ENCODE data around the gene ZNF280A. TPM values are rescaled to one million over a fixed set of nuclear protein-coding genes. Genes with fewer than 3 reads are reported as not detected.

Gene ZNF280A
- total and polyA plus RNA-seq, 10 donors, result 0.51 TPM; not detected in 9

DNA sequence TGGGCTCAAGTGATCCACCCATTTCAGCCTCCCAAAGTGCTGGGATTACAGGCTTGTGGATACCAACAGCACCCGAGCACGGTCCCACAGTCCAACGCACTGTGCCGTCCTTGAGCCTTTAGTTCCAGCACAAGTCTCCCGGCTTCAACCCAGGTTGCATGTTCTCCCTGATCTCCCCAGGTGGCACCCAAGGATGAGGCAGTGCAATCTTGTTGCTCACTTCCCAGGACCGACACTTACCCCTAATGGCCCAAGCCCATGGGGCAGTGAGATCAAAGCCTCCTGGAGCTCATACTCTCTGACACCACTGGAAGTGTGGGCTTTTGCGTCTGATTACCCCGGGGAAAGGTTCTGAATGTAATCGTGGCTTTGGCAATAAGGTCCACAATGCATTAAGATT, 35.5 kb upstream of the ZNF280A start:
- Histone ChIP-seq H3K27ac (no peak overlapping the region), H3K9me3 (no peaks in the 10 kb centered on the region), H3K4me3 (no peak overlapping the region), H3K4me1 (peaks cover 0 to 10% (median 3%) of the 10 kb centered on the region in 6 donors), H3K36me3 (no peaks in the 10 kb centered on the region), H3K27me3 (replicated peaks in 1 of 7) (peaks cover 0 to 4% (median 0%) of the 10 kb centered on the region in 7 donors)
- intact Hi-C loops (cut with DNase I; ENCODE audit: low total_unique reads), result no loop called here
- WGBS, 5 donors, result 92 to 97% (median 95%) methylated on average over 9 of the region's 9 CpGs
- DNase-seq, result no peak
- TF ChIP-seq CTCF (IDR thresholded peaks at IDR 0.05 in 8 of 11, conservative IDR thresholded peaks at IDR 0.05 in 3 of 11) (no peak), POLR2AphosphoS5 (IDR thresholded peaks at IDR 0.05) (no peak), POLR2A (IDR thresholded peaks at IDR 0.05) (no peak)

DNA sequence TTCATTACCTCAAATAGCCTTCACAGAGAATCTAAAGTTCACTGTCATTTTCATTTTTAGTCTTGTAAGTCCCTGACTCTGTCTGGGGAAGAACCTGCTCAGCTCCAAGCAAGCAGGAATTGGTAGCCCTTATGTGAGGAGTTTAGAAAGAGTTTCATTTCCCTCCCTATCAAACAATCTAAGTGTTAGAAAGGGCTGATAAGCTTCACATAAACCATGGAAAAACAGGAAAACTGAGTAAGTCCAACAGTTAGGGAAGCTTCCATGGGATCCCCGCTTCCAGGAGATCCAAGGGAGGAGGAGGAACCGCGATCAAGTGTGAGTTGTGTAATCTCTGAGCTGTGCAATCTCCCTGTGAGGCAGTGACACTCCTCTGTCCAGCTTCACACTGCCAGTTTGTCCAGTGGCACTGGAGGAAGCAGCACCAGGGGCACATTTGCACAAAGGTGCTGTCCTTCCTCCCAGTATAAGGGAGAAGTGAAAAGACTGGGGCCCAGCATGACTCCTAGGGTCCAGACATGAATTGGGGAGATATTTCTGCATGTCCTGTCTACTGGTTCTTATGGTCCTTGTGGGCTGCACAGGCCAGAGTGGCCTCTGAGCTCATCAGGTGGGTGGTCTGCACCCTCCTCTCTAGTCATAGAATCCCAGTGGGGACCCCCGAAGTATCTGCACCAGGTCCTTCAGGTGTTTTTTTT, 34.7 kb upstream of the ZNF280A start:
- Histone ChIP-seq H3K27ac (no peak overlapping the region), H3K9me3 (no peaks in the 10 kb centered on the region), H3K4me1 (peaks cover 0 to 10% (median 3%) of the 10 kb centered on the region in 6 donors), H3K4me3 (no peak overlapping the region), H3K36me3 (no peaks in the 10 kb centered on the region), H3K27me3 (replicated peaks in 1 of 7) (peaks cover 0 to 4% (median 0%) of the 10 kb centered on the region in 7 donors)
- 49 to 78% (median 68%) methylated on average over 4 of the region's 4 CpGs for WGBS, 5 donors
- TF ChIP-seq POLR2A (IDR thresholded peaks at IDR 0.05), result no peak
- TF ChIP-seq POLR2AphosphoS5 (IDR thresholded peaks at IDR 0.05), result no peak
- TF ChIP-seq CTCF (IDR thresholded peaks at IDR 0.05 in 8 of 11, conservative IDR thresholded peaks at IDR 0.05 in 3 of 11), result no peak
- intact Hi-C loops (cut with DNase I; ENCODE audit: low total_unique reads), result no loop called here
- no peak for DNase-seq

DNA sequence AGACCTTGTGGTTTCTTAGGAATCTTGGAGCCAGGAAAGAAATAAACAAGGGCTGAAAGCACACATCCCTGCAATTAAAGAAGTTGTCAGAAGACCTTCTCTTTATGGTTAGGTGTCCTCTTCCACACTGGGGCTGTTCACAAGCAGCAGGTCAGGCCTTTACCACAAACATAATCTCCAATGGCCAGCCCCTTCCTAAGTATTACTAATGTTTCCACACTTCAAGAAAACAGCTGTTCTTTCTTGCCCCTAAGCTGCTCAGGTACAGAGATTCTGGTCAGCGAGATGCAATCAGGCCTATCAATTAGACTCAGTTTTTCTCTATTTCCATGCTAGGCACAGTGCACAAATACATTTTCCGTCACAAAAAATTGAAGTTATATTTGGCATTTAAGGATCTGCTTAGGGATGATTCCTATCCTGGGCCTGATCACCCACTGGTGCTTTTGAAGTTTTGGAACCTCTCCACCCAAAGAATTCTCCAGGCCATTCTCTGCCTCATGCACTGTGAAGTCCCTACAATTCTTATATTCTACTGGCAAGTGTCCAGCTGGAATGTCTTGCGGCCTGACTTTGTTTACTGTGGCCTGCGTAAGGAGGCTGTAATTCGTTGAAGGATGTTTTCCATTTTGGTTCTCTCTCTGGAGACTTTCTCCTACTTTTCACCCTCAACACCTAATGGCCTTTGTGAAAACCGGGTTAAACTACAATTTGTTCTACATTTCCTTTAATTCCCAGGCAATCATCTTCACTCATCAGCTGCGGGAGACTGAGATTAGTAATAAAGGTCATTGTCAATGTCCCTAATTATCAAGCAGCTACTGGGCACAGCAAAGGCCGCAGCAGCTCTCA, 33.9 kb upstream of the ZNF280A start:
- WGBS, 5 donors, result 64 to 77% (median 72%) methylated on average over 8 of the region's 8 CpGs
- Histone ChIP-seq H3K4me3 (no peak overlapping the region), H3K9me3 (no peaks in the 10 kb centered on the region), H3K4me1 (peaks cover 0 to 4% (median 2%) of the 10 kb centered on the region in 6 donors), H3K36me3 (no peaks in the 10 kb centered on the region), H3K27ac (no peak overlapping the region), H3K27me3 (replicated peaks in 1 of 7) (peaks cover 0 to 2% (median 0%) of the 10 kb centered on the region in 7 donors)
- DNase-seq, result no peak
- TF ChIP-seq POLR2AphosphoS5 (IDR thresholded peaks at IDR 0.05) (no peak), POLR2A (IDR thresholded peaks at IDR 0.05) (no peak), CTCF (IDR thresholded peaks at IDR 0.05 in 8 of 11, conservative IDR thresholded peaks at IDR 0.05 in 3 of 11) (no peak)
- intact Hi-C loops (cut with DNase I; ENCODE audit: low total_unique reads), result no loop called here

- H3K27ac ChIP-seq, result no peak overlapping the region
- H3K36me3 ChIP-seq, result no peaks in the 10 kb centered on the region
- H3K27me3 ChIP-seq (replicated peaks in 1 of 7), result no peaks in the 10 kb centered on the region
- WGBS, 5 donors, result 76 to 100% (median 89%) methylated on average over 1 of the region's 1 CpG
- no peak for DNase-seq
- TF ChIP-seq POLR2A (IDR thresholded peaks at IDR 0.05), result no peak
- no peak for TF ChIP-seq CTCF (IDR thresholded peaks at IDR 0.05 in 8 of 11, conservative IDR thresholded peaks at IDR 0.05 in 3 of 11)
- no peak for TF ChIP-seq POLR2AphosphoS5 (IDR thresholded peaks at IDR 0.05)
- no peak overlapping the region for H3K4me3 ChIP-seq
- no peaks in the 10 kb centered on the region for H3K4me1 ChIP-seq
- intact Hi-C loops (cut with DNase I; ENCODE audit: low total_unique reads), result no loop called here
- no peaks in the 10 kb centered on the region for H3K9me3 ChIP-seq
Observed at GRCh38 chr22:22553141-22553540, 33.1 kb upstream of the ZNF280A start.
